SU-DHL-6 (cell line): ENCODE measurements around the gene IFITM5.

Experiments
- CTCF ChIP-seq: fragments of 200-600 bp; sonication (generic); IDR thresholded peaks from one replicate; pipeline ENCODE4 v1.5.1; 2017; ENCODE audit warnings: antibody characterized with exemption, mild to moderate bottlenecking, low read length, moderate library complexity; ENCODE audit not compliant: insufficient read depth, poor library complexity, severe bottlenecking
- EZH2phosphoT487 ChIP-seq: fragments of 200-600 bp; sonication (generic), shearing (Covaris generic); conservative IDR thresholded peaks from 2 replicates; pipeline ENCODE4 v1.6.1; 2018; ENCODE audit warnings: mild to moderate bottlenecking, antibody characterized with exemption, low read length, moderate library complexity, mixed read lengths

GRCh38 chr11:330307-330693 lies 31.0 kb upstream of the IFITM5 start:
- TF ChIP-seq CTCF = no peak
- no peak for TF ChIP-seq EZH2phosphoT487
